Muscle of back (tissue), 11 donors: Measurements from ENCODE around the gene FOXI1. TPM values are rescaled to one million over a fixed set of nuclear protein-coding genes. Genes with fewer than 3 reads are reported as not detected.
A peak's percentile ranks its signal among the peaks of the same experiment; 100 is the strongest.
"Not testable (repeated sequence)": the region's sequence is repeated elsewhere in the genome, so short reads cannot be mapped to it uniquely, and the experiment has no call there.

ENCODE experiments used
- DNase-seq, 3 donors: peaks; one replicate each; pipeline versions ENCODE4 v3.0.0 to v3.0.0-alpha.2; 2013
- polyA plus RNA-seq, 10 donors: library from polyadenylated mRNA; unstranded; fragments of 120-200 nt; gene quantifications; one replicate each; pipeline ENCODE4 v1.2.1, GENCODE V29; 2013; ENCODE audit not compliant: insufficient read length in 10 of 10

The FOXI1 gene
- polyA plus RNA-seq, 10 donors, result not detected

DNA sequence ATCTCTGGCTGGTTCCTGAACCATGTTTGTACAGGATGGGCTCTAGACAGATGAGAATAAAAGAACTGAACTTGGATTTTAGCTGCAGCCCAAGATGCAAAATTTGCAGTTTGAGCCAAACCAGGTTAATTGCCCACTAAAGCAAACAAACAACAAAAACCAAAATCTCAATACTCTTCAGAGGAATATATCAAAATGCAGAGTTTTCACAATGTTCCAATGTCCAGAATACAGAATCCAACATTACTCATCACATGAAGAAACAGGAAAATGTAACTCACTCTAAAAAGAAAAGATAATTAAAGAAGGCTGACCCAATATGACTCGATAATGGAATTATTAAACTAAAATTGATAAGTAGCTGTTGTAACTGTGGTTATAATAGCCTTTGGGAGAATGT lies 20.4 kb downstream of the FOXI1 start:
- no peak for DNase-seq

DNA sequence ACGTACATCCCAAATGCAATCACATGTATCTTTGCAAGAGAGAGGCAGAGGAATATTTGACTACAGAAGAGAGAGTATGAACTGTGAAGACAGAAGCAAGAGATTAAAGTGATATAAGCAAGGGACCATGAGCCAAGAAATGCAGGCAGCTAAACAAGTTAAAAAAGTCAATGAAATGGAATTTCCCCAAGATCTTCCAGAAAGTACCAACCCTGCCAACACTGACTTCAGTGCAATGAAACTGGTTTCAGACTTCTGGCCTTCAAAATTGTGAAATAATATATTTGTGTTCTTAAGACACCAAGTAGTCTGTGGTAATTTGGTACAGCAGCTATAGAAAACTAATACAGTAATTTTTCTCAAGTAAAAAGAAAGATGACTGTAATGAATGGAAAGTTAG lies 20.9 kb downstream of the FOXI1 start:
- DNase-seq, result no peak

DNA sequence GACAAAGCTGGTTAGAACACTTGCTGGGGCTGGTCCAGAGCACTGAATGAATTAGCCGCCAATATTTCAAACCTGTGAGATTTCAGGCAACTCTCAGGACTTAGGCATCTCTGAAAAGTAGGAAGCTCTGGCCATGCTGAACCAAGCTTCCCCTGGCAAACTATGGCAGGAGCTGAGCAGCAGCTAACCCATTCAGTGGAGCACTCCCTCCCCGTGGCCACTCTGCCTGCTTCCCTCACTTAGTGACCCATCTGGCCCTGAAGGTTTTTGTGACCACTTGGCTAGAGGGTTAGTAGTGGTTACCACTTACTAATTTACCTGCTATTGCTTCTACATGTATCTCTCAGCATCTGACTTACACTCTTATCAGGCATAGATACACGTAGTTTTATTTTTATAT lies 25.5 kb downstream of the FOXI1 start:
- no peak for DNase-seq

DNA sequence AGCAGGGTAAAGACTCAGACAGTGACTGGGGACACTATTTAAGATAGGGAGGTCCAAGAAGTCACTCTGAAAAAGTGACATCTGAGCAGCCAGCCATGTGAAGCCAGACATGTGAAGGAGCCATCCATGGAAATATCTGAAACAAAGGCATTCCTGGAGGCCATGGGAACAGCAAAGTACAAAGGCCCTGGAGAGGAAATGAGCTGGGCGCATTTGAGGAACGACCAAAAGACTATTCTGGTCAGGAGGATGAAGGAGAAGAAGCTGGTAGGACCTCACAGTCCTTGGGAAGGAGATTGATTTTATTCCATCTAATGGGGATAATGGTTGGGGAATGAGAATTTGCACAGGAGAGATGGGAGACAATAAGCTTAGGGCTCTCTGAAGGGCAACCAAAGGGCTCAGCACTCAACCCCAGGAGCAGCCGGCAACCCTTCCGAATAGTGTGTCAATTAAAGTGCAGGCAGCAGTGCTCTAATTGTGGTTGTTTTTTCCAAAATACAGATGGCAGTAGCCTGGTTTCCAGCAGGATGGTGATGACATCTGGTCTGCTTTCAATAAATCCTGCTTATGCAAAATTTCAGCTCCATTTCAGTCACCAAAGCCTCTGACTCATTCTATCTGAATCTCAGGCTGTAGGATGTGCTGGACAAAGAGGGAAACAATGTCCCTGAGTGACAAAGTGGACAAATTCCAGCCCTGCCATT lies 26.7 kb downstream of the FOXI1 start:
- peak in 1 of 3 donors; percentile 64 for DNase-seq

DNA sequence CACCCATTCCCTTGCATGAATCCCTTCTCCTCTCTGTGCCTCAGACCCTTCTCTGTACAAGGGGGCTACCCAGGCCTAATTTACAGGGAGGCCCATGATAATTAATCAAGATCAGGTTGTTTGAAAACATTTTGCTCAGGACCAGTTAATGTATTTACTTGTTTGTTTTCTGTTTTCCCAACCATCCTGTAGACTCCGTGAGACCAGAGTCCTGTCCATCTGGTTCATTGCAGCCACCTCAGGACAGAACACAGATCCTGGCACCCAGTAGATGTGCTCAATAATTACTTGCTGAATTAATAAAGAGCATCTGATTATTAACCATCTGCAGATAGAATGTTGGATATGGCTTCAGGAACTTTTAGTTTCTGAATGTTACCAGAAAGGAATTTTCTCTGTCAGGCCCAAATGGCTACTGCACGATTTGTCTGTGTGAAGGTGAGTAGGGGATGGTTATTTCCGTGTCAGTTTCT lies 27.3 kb downstream of the FOXI1 start:
- DNase-seq, result no peak

DNA sequence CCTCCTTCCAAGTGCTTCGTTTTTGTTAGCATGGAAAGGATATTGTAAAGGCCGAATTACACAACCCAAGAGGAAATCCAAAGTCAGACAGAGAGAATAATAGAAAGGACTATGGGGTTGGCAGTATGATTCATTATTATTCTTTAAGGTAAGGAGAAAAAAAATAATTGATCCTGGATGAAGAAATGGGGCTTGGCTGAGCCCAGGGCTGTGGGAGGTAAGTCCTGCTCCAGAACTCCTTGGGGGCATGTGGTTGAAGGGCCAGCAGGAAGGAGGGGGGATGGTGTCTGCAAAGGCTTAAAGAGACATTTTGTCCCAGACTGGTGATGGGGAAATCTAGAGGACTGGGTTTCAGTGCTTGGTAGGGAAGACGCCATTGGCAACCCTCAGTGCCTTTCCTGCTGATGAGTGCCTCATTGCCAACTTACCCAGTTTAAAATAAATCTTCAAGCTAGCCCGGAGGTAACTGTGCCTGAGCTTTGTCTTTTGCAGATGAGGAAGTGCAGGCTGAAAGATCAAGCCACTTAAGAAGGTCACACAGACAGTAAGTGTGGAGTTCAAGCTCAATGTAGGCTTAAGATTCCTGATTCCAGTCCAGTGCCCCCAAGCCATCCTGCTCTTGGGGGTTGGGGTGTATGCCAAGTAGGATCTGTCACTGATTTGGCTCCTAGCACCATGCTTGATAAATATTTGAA lies 30.2 kb downstream of the FOXI1 start:
- DNase-seq, result no peak

DNA sequence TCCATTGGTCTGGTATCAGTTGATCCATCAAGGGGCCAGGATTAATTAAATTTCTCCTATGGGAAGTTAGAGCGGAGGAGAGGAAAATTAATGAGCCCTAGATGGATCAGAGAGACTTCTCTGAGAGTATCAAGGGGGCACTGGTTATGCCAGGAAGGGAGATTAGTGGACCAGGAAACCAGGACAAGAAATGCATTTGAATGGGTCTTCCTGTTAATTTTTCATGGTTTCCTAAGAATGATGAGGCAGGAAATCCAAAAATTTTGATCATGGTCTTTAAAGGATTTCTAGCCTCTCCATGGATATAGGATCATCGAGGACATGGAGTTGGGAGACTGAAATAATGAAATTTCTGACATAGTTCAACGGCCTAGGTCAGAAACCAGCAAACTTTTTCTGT lies 30.8 kb downstream of the FOXI1 start:
- DNase-seq, result no peak

DNA sequence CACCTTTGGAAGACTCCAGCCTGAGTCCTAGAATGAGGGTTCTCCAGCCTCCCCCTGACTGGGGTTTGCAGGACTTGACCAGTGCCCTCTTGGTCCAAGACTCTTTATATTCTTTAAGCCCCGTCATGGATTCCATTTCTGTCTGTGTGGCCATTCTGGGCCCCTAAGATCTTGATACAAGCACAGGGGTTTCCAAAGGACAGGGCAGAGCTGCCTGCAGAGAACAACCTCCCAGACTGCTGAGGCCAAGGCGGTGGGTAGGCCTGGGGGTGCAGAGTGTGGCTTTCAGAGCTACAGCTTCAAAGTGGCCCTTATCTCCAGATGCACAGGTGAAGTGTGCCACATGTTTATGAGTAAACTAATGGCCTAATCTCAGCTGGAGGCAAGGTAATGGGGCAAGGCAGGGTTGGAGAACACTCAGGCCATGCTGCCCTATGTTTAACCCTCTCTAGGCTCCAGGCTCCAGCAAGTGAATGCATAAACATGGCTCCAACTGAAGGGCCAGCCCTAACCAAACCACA lies 32.1 kb downstream of the FOXI1 start:
- DNase-seq, result no peak

DNA sequence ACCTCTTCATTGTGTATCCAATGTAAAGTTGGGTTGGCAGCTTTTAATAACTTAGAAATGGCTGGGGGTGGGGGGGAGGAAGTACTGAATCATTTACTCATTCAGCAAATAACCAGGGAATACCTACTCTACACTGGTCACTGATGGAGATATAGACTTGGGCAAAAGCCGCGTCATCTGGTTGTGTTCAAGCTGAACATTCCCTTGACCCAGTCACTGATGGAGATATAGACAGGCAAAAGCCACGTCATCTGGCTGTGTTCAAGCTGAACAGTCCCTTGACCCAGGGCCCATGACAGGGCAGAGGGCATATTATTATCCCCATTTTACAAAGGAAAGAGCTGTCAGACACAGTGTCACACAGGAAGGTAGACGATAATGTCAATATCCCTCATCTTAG lies 32.6 kb downstream of the FOXI1 start:
- no peak for DNase-seq

DNA sequence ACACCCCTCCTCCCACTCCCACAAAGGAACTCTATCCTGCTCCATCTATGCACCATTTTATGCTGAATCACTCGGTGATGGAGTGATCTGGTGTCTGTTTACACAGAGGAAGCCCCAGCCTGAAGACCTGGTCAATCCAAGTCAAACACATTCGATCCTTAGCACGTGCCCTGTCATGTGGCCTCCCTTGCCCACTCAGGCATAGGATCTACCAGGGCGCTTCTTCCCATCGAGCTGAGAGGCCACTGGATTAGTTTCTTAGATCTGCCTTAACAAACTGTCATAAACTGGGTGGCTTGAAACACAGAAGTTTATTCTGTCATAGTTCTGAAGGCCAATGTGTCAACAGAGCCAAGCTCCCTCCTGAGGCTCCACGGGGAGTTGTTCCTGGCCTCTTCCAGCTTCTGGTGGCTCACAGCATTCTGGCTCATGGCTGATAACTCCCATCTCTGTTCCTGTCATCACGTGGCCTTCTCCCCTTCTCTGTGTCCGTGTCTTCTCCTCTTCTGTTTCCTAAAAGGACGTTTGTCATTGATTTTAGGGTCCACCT lies 34.2 kb downstream of the FOXI1 start:
- no peak for DNase-seq

DNA sequence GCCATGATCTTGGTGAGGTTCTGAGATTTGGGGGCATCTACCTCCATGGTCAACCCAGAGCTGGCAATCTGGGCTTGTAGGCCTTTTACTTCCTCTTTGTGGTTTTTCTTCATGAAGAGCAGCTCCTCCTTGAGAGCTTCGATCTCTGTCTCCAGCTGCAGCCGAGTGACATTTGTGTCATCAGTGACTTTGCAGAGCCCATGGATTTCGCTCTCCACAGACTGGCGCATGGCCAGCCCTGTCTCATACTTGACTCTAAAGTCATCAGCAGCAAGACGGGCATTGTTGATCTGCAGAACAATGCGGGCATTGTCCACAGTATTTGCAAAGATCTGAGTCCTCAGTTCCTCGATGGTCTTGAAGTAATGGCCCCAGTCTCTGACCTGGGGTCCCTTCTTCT lies 35.5 kb downstream of the FOXI1 start:
- DNase-seq, result not testable (repeated sequence)

DNA sequence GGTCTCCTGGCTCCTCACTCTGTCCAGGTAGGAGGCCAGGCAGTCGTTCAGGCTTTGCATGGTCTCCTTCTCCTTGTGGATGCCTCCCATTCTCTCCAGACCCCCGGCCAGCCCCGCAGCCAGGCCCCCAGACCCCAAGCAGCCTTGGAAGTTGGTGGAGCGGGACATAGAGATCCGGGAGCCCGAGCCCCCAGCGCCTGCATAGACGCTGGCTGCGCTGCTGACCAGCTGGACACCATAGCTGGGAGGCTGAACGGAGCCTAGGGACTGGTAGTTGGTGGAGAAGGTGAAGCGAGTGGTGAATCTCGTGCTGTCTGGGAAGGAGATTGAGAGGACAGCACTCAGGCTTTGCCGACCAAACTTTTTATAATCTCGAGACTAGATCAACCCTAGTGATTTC lies 35.9 kb downstream of the FOXI1 start:
- DNase-seq, result no peak

DNA sequence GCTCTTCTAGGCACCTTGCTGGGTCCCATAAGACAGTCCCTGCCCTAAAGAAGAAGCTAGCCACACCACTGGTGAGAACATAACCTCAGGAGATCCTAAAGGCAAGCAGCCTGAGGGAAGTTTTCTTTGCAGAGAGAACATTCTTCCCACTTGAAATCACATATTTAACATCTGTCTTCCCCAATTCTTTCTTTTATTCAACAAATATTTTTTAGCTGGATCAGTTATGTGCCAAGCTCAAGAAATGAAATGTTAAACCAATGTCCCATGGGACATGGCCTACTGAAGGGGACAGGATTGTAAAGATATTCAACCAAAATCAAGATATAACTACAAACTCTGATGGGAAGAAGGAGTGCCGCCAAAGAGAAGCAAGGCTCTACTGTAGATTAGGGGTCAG lies 36.5 kb downstream of the FOXI1 start:
- DNase-seq, result no peak

DNA sequence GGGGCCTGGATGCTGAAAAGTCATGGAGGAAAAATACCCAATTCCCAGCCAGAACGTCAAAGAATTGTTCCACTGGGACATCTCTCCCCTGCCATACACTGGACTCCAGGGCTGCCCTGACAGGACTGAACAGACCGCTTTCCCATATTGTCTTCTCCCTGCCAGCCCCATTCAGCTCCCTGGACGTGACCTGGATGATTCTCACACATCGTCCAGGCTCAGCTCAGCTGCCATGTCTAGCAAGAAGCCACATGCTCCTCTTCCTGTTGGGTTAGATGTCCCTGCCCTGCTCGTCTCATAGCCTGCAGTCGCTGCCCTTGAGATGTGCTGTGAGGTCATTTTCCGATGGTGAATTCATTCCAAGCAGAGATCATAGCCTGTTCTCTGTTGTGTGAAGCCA lies 37.4 kb downstream of the FOXI1 start:
- no peak for DNase-seq

DNA sequence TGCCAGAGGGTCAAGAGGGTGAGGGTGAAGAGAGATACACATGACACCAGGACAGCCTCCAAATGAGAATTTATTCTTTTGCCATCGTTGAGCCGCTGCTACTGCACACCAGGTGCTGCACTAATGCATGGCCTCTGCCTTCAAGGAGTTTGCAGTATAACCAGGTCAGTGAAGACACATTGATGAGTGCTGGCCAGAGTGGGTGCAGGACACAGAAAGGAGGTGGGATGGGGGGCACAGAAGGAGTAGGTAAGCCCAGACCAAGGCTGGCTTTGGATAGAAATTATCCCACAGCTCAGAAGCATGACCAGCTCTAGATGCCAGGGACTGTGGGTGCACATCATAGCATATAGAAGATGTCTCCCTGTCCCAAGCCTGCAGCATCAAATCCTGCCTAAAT lies 38.0 kb downstream of the FOXI1 start:
- DNase-seq, result no peak

DNA sequence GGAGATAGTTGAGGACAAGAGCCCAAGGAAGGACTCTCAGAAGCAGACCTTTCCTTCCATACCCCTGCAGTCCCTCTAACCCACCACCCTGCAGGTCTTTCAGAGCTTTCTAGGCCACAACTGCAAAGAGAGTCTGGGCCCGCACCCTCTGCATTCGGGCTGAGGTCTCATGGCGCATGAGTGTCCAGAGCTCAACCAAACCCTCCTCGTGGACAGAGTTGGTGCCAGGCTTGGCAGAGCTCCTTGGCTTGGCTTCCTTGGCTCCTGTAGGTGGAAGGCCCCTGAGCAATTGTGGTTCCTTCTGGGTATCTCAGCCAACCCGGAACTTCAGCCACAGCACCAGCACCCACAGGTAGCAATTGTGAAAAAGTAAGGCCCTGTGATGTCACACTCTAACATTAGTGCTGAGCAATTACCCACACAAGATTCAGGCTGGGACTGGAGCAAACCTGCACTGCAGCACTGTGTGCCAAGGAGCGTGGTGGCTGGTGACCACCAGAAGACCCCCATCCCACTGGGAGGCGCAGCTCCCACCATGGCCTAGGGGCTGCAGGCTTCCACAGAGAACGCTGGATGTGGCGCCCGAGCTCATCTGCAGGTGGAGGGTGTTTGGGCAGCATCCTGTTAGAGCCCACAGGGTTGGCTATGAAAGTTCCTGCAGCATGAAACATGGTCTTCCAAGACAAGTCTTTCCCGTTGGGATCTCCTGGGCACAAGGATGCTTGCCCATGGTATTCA lies 38.8 kb downstream of the FOXI1 start:
- DNase-seq, result no peak

DNA sequence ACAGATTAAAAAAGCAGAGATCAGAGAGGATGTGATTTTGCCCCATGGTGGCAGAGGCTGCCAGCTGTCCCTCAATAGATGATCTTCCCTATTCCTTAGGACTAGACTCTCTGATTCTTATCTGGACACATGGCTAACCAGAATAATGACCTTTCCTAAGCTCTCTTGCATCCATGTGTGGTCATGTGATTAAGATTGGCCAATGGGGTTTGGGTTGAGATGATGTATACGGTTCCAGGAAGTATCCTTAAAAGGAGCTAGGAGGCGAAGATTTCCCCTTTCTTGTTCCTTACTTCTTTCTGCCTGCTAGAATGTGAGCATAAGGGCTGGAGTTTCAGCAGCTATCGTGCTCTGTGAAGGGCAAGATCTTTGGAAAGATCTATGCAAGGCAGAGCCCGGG lies 39.8 kb downstream of the FOXI1 start:
- no peak for DNase-seq

DNA sequence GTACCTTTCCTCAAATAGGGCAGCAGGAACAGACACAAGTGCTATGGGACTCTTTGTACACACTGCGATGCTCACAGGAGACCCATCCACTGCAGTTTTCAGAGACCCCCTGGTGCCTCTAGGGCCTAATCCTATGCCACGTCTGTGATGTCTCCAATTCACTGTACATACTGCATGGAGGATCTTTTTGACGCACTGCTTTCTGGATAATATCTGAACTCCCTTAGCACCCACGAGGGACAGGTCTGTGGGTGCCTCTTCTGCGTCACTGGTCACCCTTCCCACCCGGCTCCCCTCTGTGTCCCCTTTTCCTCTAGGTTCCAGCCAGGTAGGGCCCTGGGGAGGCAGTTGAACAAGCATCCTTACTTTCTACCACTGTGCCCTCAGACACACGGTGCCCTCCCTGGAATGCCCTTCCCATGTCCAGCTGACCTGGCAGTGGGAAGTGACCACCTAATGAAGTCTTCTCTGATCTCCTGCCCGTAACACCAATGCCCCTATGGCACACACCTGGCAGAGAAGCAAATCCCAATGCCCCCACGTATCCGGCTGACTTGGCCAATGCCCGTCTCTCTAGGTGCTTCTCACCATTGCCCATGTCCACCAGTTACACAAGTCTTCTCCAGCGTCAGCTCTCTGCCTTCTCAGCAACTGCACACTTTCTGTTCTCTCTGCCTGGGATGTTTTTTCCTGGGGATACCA lies 41.5 kb downstream of the FOXI1 start:
- no peak for DNase-seq

DNA sequence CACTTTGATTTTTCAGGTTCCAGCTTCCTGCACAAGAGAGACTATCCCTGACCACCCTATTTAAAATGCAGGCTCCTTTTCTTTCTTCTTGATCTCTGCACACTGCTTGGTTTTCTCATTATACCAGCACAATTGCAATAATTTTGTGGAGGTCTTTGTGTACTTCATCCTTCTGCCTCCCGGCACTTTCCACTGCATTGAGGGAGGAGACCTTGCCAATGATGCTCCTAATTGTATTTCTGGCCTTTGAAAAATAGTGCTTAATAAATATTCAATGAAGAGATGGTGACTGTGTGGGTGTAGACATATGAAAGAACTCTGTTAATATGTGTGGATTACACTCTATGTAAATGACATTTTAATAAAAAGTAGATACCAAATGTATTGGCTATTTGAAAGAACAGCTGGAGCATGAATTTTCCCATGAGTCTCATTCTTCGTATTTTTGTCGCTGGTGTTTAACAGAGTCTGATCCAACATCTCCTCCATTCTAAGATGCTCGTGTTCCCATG lies 42.1 kb downstream of the FOXI1 start:
- DNase-seq, result no peak

DNA sequence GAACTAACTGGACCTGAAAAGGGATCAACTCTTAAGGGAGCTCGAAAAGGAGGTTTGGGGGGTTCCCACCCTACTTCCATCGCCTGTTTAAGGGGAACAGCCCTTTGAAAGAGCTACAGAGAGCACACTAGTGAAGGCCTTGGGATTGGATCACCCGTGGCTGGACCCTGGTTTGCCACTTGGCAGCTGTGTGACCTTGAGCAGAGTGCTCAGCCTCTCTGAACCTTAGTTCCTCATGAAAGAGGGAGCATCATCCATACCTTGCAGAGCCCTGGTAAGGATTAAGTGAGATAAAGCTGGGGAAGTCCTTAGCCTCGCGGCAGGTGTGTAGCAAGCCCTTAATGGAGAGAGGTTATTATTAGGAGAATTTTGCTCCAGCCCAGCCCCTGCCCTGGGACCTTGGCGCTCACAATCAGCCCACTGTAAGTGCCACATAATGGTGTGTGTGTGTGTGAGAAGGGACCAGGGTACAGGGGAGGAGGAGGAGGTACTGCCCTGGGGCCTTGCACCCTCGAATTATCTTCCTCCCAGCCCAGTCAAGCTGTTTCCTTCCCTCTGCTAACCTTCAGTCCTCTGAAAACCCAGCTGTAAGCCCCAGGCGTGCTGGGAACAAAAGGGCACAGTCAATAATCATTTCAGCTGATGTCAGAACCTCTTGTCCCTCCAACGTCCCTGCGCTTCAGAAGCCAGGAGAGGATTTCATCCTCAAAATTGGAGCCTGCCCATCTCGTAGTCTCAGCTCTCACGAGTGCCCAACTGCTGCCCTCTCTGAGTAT lies 42.9 kb downstream of the FOXI1 start:
- DNase-seq, result no peak

DNA sequence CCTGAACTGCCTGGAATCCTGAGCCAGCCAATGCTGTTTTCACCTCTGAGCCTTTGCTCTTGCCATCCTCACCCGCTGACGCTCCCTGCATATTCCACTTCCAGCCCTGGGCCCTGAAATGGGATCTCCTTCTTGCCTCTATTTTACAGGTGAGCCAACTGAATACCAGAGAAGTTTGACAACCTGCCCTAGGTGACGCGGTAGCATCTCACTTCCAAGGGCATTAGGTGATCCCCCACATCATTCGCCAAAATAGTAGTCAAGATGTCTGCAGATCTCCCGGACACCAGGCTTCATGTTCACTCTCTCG lies 43.5 kb downstream of the FOXI1 start:
- DNase-seq, result no peak
